Bone marrow (tissue), 2 donors: ENCODE measurements around the gene AUTS2.

Experiments
- DNase-seq, 2 donors: peaks; one replicate each; lab custom pipeline; 2025; lab: John Stamatoyannopoulos, UW

Gene AUTS2

GRCh38 chr7:69598081-69598486 lies at the start of gene AUTS2:
AUTS2 (plus strand) TSS chr7:69598475; CDS start chr7:69599654, 1,179 bp downstream.
- DNase-seq = peak; percentile 31 to 59

GRCh38 chr7:69550991-69551390 lies 47.3 kb upstream of the AUTS2 start:
- DNase-seq = no peak

- DNase-seq = no peak
Measured at GRCh38 chr7:69553190-69553589, 45.1 kb upstream of the AUTS2 start.

- DNase-seq = no peak
Measured at GRCh38 chr7:69561266-69561960, 36.9 kb upstream of the AUTS2 start.

GRCh38 chr7:69564454-69565417 lies 33.5 kb upstream of the AUTS2 start:
- peak in 1 of 2 donors; percentile 17 for DNase-seq

GRCh38 chr7:69567800-69568199 lies 30.5 kb upstream of the AUTS2 start:
- no peak for DNase-seq

GRCh38 chr7:69568266-69568665 lies 30.0 kb upstream of the AUTS2 start:
- no peak for DNase-seq

GRCh38 chr7:69575651-69576050 lies 22.6 kb upstream of the AUTS2 start:
- DNase-seq = no peak

- no peak for DNase-seq
Measured at GRCh38 chr7:69577221-69577620, 21.1 kb upstream of the AUTS2 start.

- DNase-seq = no peak
Measured at GRCh38 chr7:69585169-69585568, 13.1 kb upstream of the AUTS2 start.

GRCh38 chr7:69586321-69586720 lies 12.0 kb upstream of the AUTS2 start:
- no peak for DNase-seq

GRCh38 chr7:69588773-69589172 lies 9.5 kb upstream of the AUTS2 start:
- no peak for DNase-seq

- no peak for DNase-seq
Measured at GRCh38 chr7:69591805-69592204, 6.5 kb upstream of the AUTS2 start.

- DNase-seq = no peak
Measured at GRCh38 chr7:69593511-69593910, 4.8 kb upstream of the AUTS2 start.

GRCh38 chr7:69595415-69595814 lies 2.9 kb upstream of the AUTS2 start:
- DNase-seq = no peak

- no peak for DNase-seq
Measured at GRCh38 chr7:69596056-69596455, 2.2 kb upstream of the AUTS2 start.

- DNase-seq = no peak
Measured at GRCh38 chr7:69596723-69597277, 1.5 kb upstream of the AUTS2 start.

GRCh38 chr7:69597278-69598076 lies 798 bp upstream of the AUTS2 start:
- peak in 1 of 2 donors; percentile 21 for DNase-seq

GRCh38 chr7:69598487-69599285 lies 411 bp downstream of the AUTS2 start:
- peak; percentile 29 to 31 for DNase-seq

GRCh38 chr7:69599286-69599954 lies 1.1 kb downstream of the AUTS2 start:
- DNase-seq = peak; percentile 15 to 45
